Panc1 (cell line): ENCODE results near the gene ATRNL1. TPM values are rescaled to one million over a fixed set of nuclear protein-coding genes. Genes with fewer than 3 reads are reported as not detected.

Experiments used
- ATAC-seq: fragments of 200-7000 bp; cut with Tn5 transposase; 2 replicates; pipeline ENCODE4 v1.9.1; 2020; ENCODE audit warnings: mild to moderate bottlenecking, moderate library complexity
- BruUV-seq: library from RNA; stranded (reverse); fragments of 400-500 nt; replicated peaks from 2 replicates; lab custom pipeline; 2021; lab: Mats Ljungman, UMichigan
- CTCF ChIA-PET: fragments of 300-600 bp; sonication (Branson Sonifier 250); formaldehyde crosslinking; loops from one replicate; lab custom pipeline; 2022; ENCODE audit warnings: antibody characterized with exemption; lab: Charles Lee
- POLR2A ChIA-PET: fragments of 300-600 bp; sonication (Branson Sonifier 250); formaldehyde crosslinking; loops from one replicate; lab custom pipeline; 2022; ENCODE audit warnings: antibody characterized with exemption; lab: Charles Lee
- DNase-seq: peaks from one replicate; pipeline ENCODE4 v3.0.0-alpha.2; 2010; ENCODE audit warnings: low read depth, low spot score
- H3K27ac ChIP-seq: 2 replicates; pipeline ENCODE4 v1.5.1; 2011; ENCODE audit warnings: mild to moderate bottlenecking, low read length, inconsistent platforms
- H3K27me3 ChIP-seq: fragments of 200-500 bp; sonication (Bioruptor generic); 2 replicates; pipeline ENCODE4 v1.6.0; 2014; ENCODE audit warnings: low read length, inconsistent platforms; ENCODE audit not compliant: control insufficient read depth, insufficient read depth
- H3K36me3 ChIP-seq: fragments of 200-500 bp; sonication (Bioruptor generic); 2 replicates; pipeline ENCODE4 v1.5.1; 2014; ENCODE audit warnings: inconsistent platforms, mild to moderate bottlenecking, low read length, moderate library complexity; ENCODE audit not compliant: control insufficient read depth, insufficient read depth
- H3K4me1 ChIP-seq: 2 replicates; pipeline ENCODE4 v1.5.1; 2011; ENCODE audit warnings: inconsistent platforms, mild to moderate bottlenecking, low read length, moderate library complexity; ENCODE audit not compliant: control insufficient read depth, insufficient read depth
- H3K4me3 ChIP-seq, 2 experiments: 2 replicates each; pipeline ENCODE4 v1.5.1; 2011 to 2012; ENCODE audit warnings: low read depth in 2 of 2, low read length in 2 of 2, mild to moderate bottlenecking in 2 of 2, inconsistent platforms in 1 of 2, moderate library complexity in 1 of 2
- H3K9me3 ChIP-seq: fragments of 200-500 bp; sonication (Bioruptor generic); 2 replicates; pipeline ENCODE4 v1.5.1; 2014; ENCODE audit warnings: low read depth, mild to moderate bottlenecking, inconsistent platforms, low read length, moderate library complexity; ENCODE audit not compliant: control insufficient read depth, insufficient read depth
- CTCF ChIP-seq: fragments of 450-650 bp; IDR thresholded peaks from 2 replicates; pipeline ENCODE4 v1.5.1; 2017; ENCODE audit warnings: mild to moderate bottlenecking
- POLR2AphosphoS5 ChIP-seq: IDR thresholded peaks from 2 replicates; pipeline ENCODE4 v1.6.1; 2012; ENCODE audit warnings: mild to moderate bottlenecking, low read depth, low read length, moderate library complexity
- REST ChIP-seq, 2 experiments: IDR thresholded peaks; 2 replicates each; pipeline ENCODE4 v1.6.1; 2011 to 2012; ENCODE audit warnings: low read depth in 2 of 2, control low read depth in 1 of 2, low read length in 1 of 2, mild to moderate bottlenecking in 1 of 2, moderate library complexity in 1 of 2; ENCODE audit not compliant: insufficient read depth in 1 of 2
- SIN3A ChIP-seq: IDR thresholded peaks from 2 replicates; pipeline ENCODE4 v1.6.1; 2012; ENCODE audit warnings: low read depth, mild to moderate bottlenecking, low read length, moderate library complexity, borderline replicate concordance; ENCODE audit not compliant: insufficient read depth
- TCF7L2 ChIP-seq: IDR thresholded peaks from 2 replicates; pipeline ENCODE4 v1.6.1; 2011; ENCODE audit warnings: mild to moderate bottlenecking, low read depth, low read length, inconsistent platforms
- in situ Hi-C: cut with HindIII; loops from 2 replicates; pipeline ENCODE4 v1.10.0; 2016; ENCODE audit warnings: low sequenced_read_pairs, low pct_unique_long_range_greater_than_20kb
- intact Hi-C: fragments of 100-400 bp; cut with micrococcal nuclease; formaldehyde crosslinking; loops from one replicate; pipeline ENCODE4 v1.10.0; 2022; ENCODE audit not compliant: unreplicated experiment
- total RNA-seq: library from RNA; stranded (reverse); gene quantifications from one replicate; pipeline ENCODE4 v1.2.1, GENCODE V29; 2021; ENCODE audit not compliant: unreplicated experiment

Gene ATRNL1
- total RNA-seq, 1 experiment from 2014 or later = 17.1 TPM

DNA sequence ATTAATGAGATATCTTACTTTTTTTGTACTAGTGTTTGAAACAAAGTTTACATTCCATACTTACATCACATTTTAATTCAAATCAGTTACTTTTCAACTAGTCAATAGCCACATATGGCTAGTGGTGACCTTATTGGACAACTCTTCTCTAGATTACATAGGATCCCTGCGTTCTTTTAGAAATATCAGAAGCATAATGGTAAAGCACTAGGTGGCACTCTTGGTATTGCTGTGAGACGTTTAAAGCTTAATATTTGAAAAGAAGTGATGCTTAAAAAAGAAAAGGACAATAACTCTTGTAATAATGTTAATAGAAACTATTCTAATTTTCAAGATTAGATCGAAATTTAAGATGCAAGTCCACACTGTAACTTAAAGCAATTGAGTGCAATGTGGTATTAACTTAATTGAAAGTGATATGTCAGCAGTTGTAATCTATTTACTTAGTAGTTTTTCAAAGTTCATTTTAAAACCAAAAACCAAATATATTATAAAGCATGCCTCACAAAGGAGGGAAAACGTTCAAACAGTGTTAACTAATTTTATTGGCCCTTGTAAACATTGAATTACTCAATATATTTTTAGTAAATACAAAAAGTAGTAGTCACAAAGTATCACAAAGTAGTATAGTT, 339.1 kb downstream of the ATRNL1 start:
- H3K27me3 ChIP-seq = no peaks in the 10 kb centered on the region
- in situ Hi-C loops = no loop called here
- intact Hi-C loops = loop anchor here (5.0 kb wide), 3 partner anchors 270 to 955 kb away; no protein-coding TSS in a partner anchor
- no peaks in the 10 kb centered on the region for H3K9me3 ChIP-seq
- no peak overlapping the region for H3K27ac ChIP-seq
- 0 out of 2 replicates have a peak, but pooled peaks have one; percentile 65 for ATAC-seq
- BruUV-seq = no TSS peak
- TF ChIP-seq TCF7L2 = no peak
- peak; percentile 68; the same call in 1 of the 2 replicates for TF ChIP-seq CTCF
- no peak for TF ChIP-seq SIN3A
- no peaks in the 10 kb centered on the region for H3K36me3 ChIP-seq
- POLR2A ChIA-PET = no interaction called here
- CTCF ChIA-PET = interaction anchor here (0.5 to 1.0 kb wide), 2 partner anchors 28 to 856 kb away, joined by 3 read pairs; no protein-coding TSS in a partner anchor
- no peak for DNase-seq
- H3K4me1 ChIP-seq = no peaks in the 10 kb centered on the region
- no peak overlapping the region for H3K4me3 ChIP-seq

GRCh38 chr10:115436999-115437398, 343.8 kb downstream of the ATRNL1 start:
- DNase-seq (no peak), ATAC-seq (no peak)
- H3K4me1 ChIP-seq = no peaks in the 10 kb centered on the region
- H3K36me3 ChIP-seq = no peaks in the 10 kb centered on the region
- no peaks in the 10 kb centered on the region for H3K27me3 ChIP-seq
- in situ Hi-C loops (no loop called here), intact Hi-C loops (no loop called here)
- H3K27ac ChIP-seq = no peak overlapping the region
- POLR2A ChIA-PET = no interaction called here
- H3K9me3 ChIP-seq = no peaks in the 10 kb centered on the region
- CTCF ChIA-PET = no interaction called here
- BruUV-seq = no TSS peak
- TF ChIP-seq SIN3A (no peak), POLR2AphosphoS5 (no peak), REST (IDR thresholded peaks at IDR 0.05; ENCODE audit: insufficient read depth in 1 of 2, low read depth in 2 of 2, low read length in 1 of 2) (no peak), CTCF (no peak), TCF7L2 (no peak)
- H3K4me3 ChIP-seq = no peak overlapping the region
